SKM-1 (cell line): ENCODE data around the gene KCNAB3.
A peak's percentile ranks its signal among the peaks of the same experiment; 100 is the strongest.

Experiments
- DNase-seq: peaks from one replicate; lab custom pipeline; 2025; ENCODE audit not compliant: unreplicated experiment; lab: John Stamatoyannopoulos, UW

KCNAB3 gene

GRCh38 chr17:7940743-7941142 is 11.1 kb upstream of the KCNAB3 start:
- no peak for DNase-seq

GRCh38 chr17:7940034-7940433 is 10.4 kb upstream of the KCNAB3 start:
- DNase-seq, result no peak

DNA sequence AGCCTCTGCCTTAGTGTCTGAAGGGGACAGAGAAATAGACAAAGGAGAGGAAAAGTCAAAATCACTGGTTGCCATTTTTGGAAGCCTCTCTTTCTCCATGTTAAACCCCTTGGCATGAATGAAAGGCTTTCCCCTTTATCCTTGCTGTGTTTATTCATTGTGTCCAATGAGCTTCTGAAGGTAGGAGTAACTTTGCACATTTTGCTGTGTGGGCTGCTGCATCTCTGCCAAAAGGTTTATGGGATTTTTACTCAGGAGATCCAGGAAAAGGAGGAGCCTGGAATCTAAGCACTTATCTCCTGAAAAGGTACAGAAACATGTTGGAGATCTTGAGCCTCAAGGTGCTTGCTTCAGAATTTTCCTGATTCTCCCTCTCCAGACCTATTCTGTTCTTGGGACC is 6.2 kb upstream of the KCNAB3 start:
- DNase-seq, result no peak

DNA sequence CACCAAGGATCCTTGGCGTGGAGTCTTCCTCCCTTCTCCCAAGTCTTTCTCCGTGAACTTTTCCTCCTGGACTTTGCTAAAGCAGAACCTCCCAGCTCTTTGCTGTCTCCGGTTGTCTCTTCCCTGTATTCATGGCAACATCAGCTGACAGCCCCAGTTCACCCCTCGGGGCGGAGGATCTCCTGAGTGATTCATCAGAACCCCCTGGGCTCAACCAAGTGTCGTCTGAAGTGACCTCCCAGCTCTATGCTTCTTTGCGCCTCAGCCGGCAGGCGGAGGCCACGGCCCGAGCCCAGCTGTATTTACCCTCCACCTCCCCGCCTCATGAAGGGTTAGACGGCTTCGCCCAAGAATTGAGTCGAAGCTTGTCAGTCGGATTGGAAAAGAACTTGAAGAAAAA is 3.3 kb upstream of the KCNAB3 start:
- no peak for DNase-seq

DNA sequence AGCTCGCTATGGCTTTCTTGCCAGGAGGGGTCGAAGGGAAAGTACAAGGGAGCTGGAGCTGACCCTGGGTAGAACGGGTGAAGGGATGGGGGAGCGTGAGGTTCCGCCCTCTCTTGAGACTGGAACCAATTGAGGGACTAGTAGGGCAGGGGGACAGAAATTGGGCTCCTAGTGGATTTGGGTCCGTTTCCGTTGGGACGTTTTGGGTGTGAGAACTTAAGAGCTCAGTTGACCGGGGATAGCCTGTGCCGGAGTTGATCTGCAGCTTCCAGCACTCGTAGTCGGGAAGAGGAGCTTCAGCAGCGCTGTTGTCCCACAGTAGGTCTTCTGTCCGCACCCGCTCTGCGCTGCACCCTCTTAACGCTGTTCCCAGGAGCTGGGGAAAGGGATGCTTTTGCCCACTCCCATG is 2.8 kb upstream of the KCNAB3 start:
- DNase-seq, result no peak

DNA sequence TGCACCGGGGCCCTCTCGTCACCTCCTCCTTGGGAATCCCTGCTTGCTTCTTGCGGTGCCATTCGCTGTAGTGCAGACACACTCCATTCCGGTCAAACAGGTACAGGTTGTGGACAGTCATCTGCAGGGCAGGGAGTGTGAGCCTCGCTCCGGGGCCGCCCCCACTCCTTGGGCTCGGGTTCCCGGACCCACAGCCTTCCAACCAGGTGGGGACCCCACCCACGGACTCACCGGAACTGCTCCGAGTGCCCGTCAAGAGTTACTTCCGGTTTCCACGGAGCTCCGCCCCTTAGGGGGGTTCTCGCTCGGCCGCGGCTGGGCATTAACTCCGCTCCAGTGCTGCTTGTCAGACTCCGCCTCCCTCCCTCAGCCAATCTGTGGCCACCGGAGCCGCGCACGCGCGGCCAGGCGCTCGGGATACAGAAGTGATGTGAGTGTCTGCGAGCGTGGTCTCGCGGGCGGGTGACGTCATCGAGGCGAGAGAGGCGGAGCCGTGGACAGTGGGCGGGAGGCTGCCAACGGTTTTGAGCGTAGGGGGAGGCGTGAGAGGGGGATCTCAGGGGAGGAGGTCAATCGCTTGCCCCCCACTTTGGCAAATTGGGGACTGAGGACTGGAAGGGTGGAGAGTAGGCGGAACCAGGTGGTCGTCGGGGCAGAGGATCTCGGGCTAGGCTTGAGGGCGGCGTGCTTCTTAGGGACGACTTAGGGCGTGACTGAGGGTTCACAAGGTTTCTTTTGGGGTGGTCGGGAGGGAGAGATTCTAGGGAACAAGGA is 2.2 kb upstream of the KCNAB3 start, which contains the start of the genes CNTROB and TRAPPC1:
TSS of gene CNTROB (plus strand) at position 498 of the 774 bp plus-strand sequence. CDS start 874 bp downstream, outside the sequence.
TSS of gene TRAPPC1 (minus strand) at position 238 of the 774 bp plus-strand sequence. CDS start at position 121, 117 bp downstream.
- DNase-seq, result peak; percentile 82

GRCh38 chr17:7930841-7931631 is 1.4 kb upstream of the KCNAB3 start:
- no peak for DNase-seq

- no peak for DNase-seq
Measured at GRCh38 chr17:7927596-7927995, 2.1 kb downstream of the KCNAB3 start.

DNA sequence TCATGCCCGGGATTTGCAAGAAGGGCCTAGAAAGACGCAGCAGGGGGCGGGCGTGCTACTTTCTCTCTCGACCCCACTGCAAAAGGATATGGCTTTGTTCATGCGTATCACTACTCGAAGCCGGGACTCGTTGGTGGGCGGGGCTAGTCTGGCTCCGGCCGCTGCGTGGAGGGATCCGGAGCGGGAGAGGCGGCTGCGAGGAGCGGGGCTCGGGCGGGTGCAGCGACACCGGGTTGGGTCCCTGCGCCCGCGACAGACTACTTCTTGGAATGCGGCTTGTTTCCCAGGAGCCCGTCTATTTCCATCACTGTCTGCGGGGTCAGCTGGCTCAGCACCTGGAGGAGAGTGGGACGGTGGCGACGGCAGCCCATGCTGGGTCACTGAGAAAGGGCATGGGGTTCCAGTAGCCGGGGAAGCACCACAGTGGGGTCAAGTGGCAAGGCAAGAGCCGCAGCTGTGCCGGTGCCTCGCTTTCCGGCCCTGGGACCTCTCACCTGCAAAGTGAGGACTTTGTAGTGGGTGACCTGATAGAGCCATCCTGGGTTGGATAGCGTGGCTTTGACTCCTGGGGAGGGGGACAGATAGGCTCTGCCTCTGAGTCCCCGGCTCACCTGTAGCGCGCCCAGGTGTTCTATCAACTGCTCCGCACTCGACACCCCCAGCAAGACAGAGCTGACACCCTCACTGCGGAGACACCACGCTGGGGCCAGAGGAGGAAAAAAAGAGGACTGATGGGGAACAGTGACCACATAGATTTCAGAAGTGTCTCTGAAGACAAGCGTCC is 6.6 kb downstream of the KCNAB3 start:
- no peak for DNase-seq

- DNase-seq, result no peak
Measured at GRCh38 chr17:7922269-7922844, 7.3 kb downstream of the KCNAB3 start.

DNA sequence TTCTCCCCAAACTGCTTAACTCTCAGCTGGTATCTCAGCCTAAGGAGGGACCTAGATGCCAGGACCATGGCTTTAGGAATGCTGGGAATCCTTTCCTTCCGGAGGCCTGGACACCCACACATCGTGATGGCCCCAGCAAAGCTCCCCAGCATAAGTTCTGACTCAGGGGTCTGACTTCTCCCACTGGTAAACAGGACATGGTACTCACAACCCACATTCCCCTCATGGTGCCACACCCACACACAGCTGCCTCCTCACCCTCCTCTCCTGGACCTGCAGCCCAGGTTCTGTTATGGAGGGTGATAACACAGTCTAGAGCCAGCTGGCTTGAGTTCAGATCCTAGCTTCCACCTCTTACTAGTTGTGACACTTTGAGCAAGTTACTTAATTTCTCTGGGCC is 12.8 kb downstream of the KCNAB3 start:
- DNase-seq, result no peak

GRCh38 chr17:7916385-7916682 is 13.3 kb downstream of the KCNAB3 start:
- no peak for DNase-seq

DNA sequence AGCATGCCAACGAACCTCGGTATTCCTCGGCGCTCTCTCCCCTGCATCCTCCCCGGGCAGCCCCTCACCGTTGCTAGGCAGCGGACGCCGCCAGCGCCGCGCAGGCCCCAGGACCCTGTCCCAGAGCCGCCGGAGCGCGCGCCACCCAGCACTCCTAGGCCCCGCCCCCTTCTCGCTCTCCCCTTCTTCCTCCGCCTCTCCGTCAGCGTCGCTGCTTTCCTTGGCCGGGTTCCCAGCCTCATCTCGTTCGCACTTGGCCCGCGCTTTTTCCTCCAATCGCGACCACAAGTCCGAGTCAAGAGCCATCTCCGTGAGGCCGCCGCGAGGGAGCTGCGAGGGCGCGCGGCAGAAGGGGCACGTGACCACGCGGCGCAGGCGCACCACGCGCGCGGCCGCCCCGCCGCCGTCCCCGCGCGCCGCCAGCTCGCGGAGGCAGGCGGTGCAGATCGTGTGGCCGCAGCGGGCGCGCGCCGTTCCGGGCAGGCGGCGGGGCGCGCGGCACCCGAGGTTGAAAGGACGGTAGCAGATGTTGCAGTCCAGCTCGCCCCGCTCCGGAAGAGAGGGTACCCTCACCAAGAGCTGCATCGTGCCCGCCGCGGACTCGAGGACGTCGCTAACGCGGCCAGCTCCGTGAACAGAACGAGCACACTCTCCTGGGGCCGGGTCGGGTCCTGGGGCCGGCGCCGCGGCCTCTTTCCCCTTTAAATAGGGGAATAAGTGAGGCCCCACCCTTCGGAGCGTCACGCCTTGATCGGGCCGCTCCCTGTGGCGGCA is 13.9 kb downstream of the KCNAB3 start, which contains the start of gene RNF227:
TSS of gene RNF227 (minus strand) at position 679 of the 774 bp plus-strand sequence. CDS start at position 585, 94 bp downstream.
- peak; percentile 38 for DNase-seq

DNA sequence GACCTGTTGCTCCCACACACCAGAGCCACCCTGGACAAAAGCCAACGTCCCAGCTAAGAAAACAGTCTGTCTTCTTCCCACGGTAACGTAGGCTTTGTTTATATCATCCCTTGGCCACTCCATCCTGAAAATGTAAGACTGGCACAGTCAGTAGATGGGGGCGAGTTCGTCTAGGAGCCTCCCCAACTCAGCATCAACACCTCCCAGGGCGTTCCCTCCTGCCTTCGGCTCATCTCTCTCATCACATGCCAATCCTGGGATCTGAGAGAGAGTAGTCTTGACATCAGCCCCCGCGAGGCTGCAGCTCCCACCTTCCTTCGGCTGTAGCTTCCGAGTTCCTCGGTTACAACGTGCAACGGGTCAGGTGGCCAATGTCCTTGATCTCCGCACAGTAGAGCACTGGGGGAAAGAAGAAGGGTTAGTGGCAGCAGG is 14.5 kb downstream of the KCNAB3 start:
- no peak for DNase-seq

- DNase-seq, result no peak
Measured at GRCh38 chr17:7912927-7913524, 16.6 kb downstream of the KCNAB3 start.

- no peak for DNase-seq
Measured at GRCh38 chr17:7911116-7911515, 18.5 kb downstream of the KCNAB3 start.

GRCh38 chr17:7910711-7911110 is 18.9 kb downstream of the KCNAB3 start:
- DNase-seq, result no peak

DNA sequence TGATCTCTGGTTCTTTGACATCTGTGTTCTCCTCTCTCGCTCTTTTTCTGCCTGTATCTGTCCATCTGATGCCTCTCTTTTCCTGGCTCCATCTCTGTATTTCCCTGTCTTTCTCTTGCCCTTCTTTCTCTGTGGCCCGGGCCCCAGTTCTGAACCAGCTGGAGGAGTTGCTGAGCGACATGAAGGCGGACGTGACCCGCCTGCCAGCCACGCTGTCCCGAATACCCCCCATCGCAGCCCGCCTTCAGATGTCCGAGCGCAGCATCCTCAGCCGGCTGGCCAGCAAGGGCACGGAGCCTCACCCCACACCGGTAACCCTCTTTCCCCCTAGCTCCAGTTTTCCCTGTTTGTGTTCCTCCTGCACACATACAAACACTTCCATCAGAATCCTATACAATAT is 19.4 kb downstream of the KCNAB3 start:
- DNase-seq, result no peak

DNA sequence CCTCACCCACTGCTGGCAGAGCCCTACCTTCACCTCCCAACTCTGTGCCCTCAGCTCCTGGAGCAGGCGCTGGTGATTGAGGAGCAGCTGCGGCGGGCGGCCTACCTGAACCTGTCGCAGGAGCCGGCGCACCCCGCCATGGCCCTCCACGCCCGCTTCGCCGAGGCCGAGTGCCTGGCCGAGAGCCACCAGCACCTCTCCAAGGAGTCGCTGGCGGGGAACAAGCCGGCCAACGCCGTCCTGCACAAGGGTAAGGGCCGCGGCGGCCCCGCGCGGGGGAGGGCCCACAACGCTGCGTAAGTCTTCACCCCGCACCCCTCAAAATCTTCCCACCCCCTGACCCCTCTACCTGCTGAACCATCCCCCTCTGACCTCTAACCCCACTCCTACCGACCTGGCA is 20.6 kb downstream of the KCNAB3 start:
- DNase-seq, result no peak
